Choroid plexus epithelial cell (primary cell): ENCODE results near the gene VIPR2.
A peak's percentile ranks its signal among the peaks of the same experiment; 100 is the strongest.

Experiments used
- DNase-seq: peaks from one replicate; pipeline ENCODE4 v3.0.0-alpha.2; 2010; ENCODE audit warnings: low read depth
- H3K4me3 ChIP-seq: 2 replicates; pipeline ENCODE4 v1.5.1; 2011; ENCODE audit warnings: low read depth, mild to moderate bottlenecking, control low read depth, low read length, moderate library complexity
- CTCF ChIP-seq: conservative IDR thresholded peaks from 2 replicates; pipeline ENCODE4 v1.5.1; 2011; ENCODE audit warnings: low read depth, mild to moderate bottlenecking, control low read depth, inconsistent platforms, low read length, moderate library complexity

The VIPR2 gene

GRCh38 chr7:159015454-159016410 is 128.9 kb downstream of the VIPR2 start:
- no peak for TF ChIP-seq CTCF
- H3K4me3 ChIP-seq: no peak overlapping the region
- peak; percentile 81 for DNase-seq

GRCh38 chr7:159015081-159015453 is 129.6 kb downstream of the VIPR2 start:
- TF ChIP-seq CTCF: no peak
- H3K4me3 ChIP-seq: no peak overlapping the region
- DNase-seq: no peak

GRCh38 chr7:159014297-159015062 is 130.2 kb downstream of the VIPR2 start:
- no peak for DNase-seq
- no peak overlapping the region for H3K4me3 ChIP-seq
- TF ChIP-seq CTCF: no peak

- DNase-seq: no peak
- no peak for TF ChIP-seq CTCF
- no peak overlapping the region for H3K4me3 ChIP-seq
Measured at GRCh38 chr7:159013825-159014289, 130.8 kb downstream of the VIPR2 start.

GRCh38 chr7:159013181-159013690 is 131.4 kb downstream of the VIPR2 start:
- no peak for TF ChIP-seq CTCF
- no peak overlapping the region for H3K4me3 ChIP-seq
- DNase-seq: no peak

- no peak for TF ChIP-seq CTCF
- peak; percentile 27 for DNase-seq
Measured at GRCh38 chr7:159012353-159013069, 132.2 kb downstream of the VIPR2 start.

More at GRCh38 chr7:159012353-159013069, 132.2 kb downstream of the VIPR2 start:
- H3K4me3 ChIP-seq: no peak overlapping the region
